Measurements from ENCODE around the gene LAMA5.
A peak's percentile ranks its signal among the peaks of the same experiment; 100 is the strongest.

Gene LAMA5, protein sequence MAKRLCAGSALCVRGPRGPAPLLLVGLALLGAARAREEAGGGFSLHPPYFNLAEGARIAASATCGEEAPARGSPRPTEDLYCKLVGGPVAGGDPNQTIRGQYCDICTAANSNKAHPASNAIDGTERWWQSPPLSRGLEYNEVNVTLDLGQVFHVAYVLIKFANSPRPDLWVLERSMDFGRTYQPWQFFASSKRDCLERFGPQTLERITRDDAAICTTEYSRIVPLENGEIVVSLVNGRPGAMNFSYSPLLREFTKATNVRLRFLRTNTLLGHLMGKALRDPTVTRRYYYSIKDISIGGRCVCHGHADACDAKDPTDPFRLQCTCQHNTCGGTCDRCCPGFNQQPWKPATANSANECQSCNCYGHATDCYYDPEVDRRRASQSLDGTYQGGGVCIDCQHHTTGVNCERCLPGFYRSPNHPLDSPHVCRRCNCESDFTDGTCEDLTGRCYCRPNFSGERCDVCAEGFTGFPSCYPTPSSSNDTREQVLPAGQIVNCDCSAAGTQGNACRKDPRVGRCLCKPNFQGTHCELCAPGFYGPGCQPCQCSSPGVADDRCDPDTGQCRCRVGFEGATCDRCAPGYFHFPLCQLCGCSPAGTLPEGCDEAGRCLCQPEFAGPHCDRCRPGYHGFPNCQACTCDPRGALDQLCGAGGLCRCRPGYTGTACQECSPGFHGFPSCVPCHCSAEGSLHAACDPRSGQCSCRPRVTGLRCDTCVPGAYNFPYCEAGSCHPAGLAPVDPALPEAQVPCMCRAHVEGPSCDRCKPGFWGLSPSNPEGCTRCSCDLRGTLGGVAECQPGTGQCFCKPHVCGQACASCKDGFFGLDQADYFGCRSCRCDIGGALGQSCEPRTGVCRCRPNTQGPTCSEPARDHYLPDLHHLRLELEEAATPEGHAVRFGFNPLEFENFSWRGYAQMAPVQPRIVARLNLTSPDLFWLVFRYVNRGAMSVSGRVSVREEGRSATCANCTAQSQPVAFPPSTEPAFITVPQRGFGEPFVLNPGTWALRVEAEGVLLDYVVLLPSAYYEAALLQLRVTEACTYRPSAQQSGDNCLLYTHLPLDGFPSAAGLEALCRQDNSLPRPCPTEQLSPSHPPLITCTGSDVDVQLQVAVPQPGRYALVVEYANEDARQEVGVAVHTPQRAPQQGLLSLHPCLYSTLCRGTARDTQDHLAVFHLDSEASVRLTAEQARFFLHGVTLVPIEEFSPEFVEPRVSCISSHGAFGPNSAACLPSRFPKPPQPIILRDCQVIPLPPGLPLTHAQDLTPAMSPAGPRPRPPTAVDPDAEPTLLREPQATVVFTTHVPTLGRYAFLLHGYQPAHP (N-terminal part only)

DNA sequence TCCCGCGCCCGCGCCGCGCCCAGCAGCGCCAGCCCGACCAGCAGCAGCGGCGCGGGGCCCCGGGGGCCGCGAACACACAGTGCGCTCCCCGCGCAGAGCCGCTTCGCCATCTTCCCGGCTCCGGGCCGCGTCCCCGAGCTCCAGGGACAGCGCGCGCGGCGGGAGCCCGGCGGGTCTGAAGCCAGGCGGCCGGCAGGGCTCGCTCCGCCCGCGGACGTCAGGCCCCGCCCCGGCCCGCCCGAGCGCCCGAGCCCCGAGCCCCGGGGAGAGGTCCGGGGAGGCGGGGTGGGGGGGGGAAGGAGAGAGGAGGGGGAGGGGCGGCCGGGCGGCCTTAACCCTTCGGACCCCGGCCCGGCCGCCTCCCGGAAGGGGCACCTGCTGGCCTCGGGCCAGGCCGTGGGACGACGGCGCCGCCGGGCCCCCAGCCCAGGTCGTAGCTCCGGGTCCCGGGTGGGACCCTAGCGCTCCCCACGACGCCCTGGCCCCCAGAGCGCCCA lies at the start of gene LAMA5:
Gene LAMA5, minus strand, starts transcription at position 177 of the 497 bp plus-strand sequence. Its CDS starts 67 bp downstream, at position 110.
- DNase-seq (ENCODE audit: low read depth): no peak

DNA sequence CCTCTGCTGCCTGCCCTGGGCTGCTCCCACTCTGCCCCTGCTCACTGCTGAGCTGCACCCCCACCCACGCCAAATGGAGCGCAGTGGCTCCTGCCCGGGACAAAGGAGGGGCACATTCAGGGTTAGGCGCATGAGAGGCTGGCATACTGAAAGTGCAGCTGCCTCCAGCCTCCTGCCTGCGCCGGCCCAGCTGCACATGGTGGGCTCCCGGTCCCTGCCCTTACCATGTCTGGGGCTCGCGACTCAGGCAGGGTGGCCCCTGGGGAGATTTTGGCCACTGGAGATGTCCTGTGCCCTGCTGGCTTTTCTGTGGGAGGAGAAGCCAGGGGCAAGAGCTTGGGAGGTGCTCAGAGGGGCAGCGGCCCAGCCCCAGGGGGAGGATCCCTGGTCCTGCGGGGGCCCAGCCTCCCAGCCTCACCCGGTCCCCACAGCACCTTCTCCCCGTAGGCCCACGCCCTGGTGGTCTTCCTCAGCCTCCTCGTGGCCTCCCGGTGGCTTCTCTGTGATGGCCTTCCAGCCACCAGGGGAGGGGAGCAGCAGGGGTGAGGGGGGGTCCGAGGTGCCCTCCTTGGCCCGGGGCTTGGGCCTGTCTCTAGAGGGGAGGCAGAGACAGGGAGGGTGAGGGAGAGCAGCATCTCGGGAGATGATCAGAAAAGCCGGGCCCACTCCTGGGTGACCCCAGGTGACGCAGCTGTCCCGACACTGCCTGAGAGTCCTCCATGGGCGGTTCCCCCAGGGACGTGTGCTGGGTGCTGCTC lies 48.4 kb upstream of the LAMA5 start:
- DNase-seq (ENCODE audit: low read depth): no peak

DNA sequence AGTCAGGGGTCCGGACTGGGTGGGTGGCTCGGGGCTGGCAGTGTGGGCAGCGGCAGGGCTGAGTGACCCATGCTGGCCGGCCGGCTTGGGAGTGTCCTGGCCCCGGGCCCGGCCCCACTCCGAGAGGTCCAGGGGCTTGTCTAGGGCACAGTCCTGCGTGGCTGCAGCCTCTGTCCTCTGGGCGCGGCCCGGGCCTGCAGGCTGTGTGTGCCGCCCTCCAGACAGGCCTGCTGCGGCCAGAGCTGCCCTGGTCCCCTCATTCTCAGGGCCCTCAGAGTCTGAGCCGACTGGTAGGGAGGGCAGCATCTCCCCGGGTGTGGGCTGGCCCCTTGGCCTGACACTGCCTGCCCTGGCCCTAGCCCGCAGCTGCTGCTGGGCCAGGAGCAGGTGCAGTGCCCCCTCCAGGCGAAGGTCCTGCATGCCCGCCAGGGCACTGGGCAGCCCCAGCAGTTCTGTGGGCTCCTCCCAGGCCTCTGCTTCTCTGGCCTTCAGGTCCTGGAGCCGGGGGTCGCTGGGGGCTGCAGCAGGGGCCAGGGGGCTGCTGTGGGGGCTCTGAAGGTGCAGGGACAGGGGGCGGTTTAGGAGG lies 46.9 kb upstream of the LAMA5 start:
- DNase-seq (ENCODE audit: low read depth): no peak

DNA sequence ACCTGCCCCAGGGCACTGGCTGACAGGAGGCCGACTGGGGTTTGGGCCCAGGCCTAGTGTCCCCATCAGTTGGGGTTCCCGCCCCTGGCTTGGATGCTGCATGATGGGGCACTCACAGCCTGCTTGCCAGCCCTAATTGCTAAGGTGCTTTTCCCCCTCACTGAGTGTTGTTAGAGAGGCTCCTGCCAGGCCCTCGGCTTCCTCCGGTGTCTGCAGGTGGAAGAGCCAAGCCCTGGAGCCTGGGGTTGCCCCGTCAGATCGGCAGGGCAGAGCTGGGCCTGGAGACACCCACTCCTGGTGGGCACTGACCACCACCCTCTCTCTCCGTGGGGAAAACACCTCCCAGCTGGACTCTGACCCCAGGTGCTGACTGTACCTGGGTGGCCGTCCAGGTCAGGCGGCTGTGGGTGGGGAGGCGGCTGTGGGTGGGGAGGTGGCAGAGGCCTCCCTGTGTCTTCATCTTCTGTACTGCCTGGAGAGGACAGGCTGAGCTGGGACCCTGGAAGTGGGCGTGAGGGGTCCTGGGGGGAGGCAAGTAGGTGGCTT lies 46.0 kb upstream of the LAMA5 start:
- no peak for DNase-seq (ENCODE audit: low read depth)

DNA sequence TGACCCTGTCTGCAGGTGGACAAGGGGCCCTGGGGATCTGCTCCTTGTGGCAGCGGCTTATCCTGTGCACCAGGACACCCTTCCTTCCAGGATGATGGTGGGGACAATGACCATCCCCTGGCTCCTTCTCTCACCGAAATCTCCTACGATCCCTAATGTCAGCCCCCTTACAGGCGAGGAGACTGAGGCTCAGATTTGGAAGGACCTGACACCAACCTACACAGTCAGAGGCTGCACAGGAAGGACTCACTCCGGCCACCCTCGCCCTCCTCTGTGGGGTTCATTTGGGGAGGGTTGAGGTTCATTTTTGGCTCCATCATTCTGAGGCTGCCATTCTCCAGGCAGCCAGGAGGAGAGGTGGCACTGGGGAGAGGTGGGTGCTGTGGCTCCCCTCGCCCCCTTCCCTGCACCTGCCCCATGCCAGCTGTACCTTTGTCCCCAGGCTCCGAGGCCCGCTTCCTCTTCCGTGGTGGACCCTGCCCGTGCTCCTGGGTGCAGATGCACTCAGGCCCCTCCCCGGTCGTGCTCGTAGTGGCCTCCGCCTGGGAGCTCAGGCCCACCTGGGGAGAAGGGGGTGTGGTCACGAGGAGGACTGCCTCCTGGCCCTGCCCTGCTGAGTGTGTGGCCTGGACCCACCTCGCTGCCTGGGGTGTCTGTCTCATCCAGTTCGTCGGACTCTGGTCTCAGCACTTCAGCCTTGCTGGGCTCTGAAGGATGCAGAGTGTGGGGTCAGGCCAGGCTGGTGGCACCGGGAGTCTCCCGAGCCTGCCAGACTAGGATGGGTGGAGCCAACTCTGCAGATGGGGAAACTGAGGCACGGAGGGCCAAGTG lies 45.3 kb upstream of the LAMA5 start:
- DNase-seq (ENCODE audit: low read depth): no peak

DNA sequence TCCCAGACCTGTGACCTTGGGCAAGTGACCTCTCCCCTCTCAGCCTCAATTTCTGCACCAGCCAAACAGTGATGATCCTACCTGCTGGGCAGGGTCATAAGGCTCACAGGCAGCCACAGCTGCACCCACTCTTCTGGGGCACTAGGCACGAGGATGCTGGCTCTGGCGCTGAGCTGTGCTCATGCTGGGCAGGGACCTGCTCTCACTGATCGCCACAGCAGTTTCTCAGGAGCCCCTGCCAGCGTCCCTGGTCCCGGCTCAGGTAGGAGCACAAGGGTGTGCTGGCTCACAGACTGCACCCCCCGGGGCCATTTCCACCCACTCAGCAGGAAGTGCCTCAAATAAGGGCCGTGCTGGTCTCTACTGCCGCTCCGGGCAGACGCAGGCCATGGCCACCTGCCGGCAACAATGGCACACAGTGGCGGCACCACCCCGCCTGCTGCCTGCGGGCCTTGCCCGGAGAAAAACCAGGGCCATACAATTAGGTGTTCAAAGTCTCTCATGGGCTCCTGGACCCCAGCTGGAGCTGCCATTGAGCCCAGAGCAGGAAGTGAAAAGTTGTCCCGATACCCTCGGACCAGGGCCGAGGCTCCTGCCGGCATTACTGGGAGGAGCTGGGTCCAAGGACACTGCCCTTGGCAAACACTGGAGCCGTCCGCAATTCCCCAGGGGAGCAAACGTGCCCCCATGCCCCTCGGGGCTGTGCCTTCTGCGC lies 44.5 kb upstream of the LAMA5 start:
- DNase-seq (ENCODE audit: low read depth): no peak

DNA sequence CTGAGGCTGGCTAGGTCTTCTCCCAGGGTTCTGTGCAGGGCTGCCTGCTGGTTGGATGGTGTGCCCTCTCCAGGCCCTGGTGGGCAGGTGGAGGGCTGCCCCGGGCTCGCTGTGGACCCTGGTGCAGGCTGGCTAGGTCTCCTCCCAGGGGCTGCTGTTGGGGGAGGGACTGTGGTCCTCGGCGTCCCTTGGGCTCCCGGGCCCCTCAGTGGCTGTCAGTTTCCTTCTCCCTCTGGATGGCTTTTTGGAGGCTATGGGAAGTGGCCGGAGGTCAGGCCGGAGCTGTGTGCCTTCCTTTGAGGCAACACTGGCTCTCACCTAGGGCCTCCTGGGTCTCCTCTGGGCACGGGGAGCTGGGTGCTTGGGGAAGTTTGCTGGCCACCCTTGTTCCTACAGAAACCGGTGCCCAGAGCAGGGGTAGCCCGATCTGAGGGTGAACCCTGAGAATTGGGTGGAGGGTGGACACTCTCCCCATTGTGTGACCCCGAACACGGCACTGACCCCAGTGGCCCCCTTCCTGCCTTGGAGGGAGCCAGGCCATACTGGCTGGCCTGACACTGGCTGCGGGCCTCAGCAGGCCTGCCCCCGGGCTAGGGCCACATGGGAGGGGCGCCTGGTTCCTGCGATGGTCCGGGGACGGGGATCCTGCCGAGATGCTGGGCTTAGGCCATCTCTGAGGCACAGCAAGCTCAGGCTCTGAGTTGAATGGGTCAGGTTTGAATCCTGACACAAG lies 43.8 kb upstream of the LAMA5 start:
- DNase-seq (ENCODE audit: low read depth): no peak

DNA sequence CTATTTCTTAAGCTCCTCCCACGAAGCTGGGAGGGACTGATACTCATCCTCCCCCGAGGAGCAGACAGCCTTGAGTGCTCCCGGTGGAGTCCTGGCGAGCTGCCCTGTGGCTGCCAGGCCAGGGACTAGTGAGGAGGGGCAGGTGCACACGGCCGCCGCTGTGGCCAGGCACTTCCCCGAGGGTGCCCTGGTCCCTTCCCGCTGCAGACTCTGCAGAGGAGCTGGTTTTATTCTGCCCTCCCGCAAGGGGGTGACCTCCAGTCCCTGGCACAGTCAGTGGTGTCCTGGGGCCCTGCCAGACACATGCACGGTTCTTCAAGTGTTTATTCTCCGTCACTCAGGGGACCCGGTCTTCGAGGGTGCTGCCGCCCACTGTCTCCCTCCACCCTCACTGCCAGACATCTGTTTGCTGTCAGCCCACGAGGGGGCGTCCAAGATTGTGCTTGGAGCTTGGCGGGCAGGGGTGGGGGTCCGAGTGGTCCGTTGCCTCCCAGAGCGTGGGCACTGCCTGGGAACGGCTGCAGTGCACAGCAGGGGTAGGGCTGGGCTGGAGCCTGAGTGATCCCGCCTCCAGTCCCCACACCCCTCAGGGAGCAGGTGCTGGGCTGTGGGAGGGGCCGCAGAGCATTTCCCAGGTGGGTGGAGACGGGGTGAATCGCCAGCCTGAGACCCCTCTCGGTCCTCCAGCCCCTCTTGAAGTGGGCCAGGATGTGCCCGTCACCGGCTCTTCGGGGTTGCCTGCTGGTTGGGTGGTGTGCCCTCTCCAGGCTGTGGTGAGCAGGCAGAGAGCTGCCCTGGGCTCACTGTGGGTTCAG lies 43.0 kb upstream of the LAMA5 start:
- no peak for DNase-seq (ENCODE audit: low read depth)

DNA sequence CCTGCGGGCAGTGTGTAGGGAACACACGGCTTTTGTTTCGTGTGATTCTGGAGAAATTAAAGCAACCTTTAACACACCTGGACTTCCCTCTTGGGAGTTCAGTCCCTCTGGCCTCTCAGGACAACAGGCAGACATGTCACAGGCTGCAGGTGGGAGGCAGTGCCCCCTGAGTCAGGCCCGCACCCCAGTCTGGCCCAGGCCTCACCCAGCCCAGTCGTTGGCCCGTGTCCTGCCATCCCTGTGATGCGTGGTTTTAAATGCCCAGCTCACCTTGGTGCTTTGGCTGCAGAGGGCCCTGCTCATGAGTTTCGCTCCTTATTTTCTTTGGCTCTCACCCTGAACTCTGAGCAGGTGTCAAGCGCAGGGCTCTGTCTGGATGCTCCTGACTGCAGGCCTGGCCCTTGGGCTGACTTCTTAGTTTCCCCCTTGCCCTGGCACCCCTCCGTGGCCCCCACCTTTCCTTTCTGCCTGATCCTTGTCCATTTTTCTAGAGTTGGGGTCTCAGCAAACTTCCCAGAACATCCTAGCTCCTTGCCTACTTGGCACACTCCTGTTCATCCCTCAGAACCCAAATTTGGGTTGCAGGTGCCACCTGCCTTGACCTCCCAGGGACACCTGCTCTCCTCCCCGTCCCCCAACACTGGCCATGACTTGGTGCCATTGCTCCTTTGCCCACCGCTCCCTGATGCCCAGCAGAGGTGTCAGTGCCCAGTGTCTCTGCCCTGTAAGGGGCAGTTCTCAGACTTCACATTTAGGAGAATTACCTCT lies 42.2 kb upstream of the LAMA5 start:
- no peak for DNase-seq (ENCODE audit: low read depth)

DNA sequence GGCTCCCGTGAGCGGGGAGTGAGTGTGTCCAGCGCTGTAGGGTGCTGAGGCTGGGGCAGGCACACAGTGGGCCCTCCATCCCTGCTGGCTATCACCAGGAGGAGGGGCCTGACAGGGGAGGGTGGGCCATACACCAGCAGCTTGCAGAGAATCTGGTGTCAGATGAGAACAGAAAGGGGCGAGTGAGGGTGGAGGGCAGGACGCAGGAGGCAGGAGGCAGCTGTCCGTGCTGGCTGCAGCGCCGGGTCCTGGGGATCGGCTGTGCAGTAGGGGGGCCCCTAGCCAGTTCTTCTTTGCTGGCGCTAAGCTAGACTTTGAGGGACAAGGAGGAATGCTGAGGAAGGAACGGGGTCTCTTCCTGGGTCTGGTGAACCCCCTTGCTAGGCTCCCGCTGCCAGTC lies 41.5 kb upstream of the LAMA5 start:
- DNase-seq (ENCODE audit: low read depth): no peak

DNA sequence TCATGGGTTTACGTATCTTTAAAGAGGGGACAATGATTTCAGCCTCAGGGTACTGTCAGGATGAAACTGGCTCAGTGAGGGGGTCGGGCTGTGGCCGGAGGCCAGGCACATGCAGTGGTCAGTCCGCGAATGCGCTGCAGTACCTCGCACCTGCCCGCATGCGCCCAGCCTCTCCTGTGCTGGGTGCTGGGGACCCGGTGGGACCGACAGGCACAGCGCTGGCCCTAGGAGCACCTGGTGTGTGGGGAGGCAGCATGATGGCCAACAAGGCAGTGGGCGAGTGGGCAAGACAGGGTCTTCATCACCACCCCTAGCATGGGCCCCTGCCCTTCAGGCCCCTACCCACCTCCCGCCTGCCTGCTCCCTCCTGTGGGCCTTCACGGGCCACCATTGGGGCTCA lies 40.9 kb upstream of the LAMA5 start:
- no peak for DNase-seq (ENCODE audit: low read depth)

DNA sequence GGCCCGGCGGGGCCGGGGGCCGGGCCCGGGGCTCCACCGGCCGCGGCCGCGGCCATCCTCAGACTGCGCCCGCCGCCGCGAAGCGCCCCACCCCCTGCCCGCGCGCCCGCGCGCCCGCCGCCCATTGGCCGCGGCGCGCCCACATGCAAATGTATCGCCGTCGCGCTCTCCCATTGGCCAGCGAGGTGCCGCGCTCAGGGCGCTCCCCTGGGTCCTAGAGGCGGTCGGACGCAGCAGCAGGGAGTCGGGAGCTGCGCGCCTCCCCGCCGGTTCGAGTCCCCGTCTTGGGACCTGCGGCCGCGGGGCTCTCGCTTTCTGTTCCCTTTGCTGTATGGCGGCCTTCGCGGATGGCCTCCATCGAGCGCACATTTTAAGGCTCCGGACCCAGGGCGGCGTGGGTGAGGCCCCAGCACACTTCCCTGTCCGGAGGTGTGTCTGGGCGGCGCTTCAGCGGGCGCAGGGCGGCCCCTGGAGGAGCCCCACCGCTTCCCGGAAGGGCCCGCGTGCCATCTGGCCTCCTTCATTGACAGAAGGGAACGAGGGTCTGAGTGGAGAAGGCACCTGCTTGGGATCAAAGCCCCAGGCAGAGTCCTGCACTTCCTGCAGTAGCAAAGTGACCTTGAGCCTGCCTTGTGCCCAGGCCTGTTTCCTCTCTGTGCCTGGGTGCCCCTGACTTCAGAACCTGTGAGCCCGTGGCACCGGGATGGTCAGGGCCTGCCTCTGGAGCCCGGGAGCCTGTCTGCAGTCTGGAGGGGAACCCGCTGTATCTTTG lies 40.3 kb upstream of the LAMA5 start, which contains the start of gene CABLES2:
Gene CABLES2, minus strand, starts transcription at position 65 of the 772 bp plus-strand sequence. Its CDS starts 9 bp downstream, at position 56.
- DNase-seq (ENCODE audit: low read depth): peak; percentile 86

DNA sequence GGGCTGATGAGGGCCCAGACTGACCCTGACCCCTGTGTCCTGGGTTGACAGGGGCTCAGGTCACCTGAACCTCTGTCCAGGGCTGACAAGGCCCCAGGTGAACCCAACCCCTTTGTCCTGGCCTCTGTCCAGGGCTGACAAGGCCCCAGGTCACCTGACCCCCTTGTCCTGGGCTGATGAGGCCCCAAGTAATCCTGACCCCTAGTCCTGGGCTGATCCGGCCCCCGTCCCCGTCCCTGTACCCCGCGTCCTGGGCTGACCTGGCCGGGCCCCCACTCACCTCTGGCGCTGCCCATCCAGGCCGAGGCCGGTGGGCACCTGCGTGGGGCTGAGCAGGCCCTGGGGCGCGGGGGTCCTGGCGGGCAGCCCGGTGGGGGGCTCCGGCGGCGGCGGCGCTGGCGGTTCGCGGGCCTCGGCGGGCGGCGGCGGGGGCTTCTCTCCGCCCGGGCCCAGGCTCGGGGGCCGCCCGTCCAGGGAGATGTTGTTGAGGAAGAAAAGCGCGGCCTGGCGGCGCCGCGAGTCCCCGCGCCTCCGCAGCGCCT lies 39.6 kb upstream of the LAMA5 start:
- DNase-seq (ENCODE audit: low read depth): no peak

DNA sequence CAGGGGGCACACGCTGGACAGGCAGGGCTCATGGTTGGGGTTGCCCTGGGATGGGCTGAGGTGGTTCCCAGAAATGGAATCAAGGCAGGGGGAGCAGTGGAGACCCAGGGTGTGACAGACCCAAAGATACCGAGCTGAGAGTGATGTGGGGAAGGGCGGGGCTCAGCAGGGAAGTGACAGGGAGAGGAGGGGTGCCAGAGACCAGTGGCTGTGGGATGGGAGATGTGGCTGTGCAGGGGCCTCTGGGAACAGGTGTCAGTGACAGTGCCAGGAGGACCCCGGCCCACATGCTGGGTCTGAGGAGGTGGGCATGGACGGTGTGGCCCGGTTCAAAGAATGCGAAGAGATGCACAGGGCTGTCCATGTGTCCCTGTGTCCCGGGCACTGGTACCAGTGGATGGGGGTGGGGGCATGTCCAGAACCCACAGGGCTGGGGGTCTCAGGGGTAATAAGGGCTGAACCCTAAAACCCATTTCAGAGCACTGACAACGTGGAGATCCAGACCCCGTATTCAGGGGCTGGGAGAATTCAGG lies 38.9 kb upstream of the LAMA5 start:
- DNase-seq (ENCODE audit: low read depth): no peak

All from activated gamma-delta T cell treated with anti-CD3 and anti-CD28 coated beads, Interleukin-2, amount 50 U/mL, for 16 hours (primary cell).